IMR-90 (cell line): ENCODE results near the gene UPP2. TPM values are rescaled to one million over a fixed set of nuclear protein-coding genes. Genes with fewer than 3 reads are reported as not detected.

Experiments
- ATAC-seq: fragments of 200-7000 bp; cut with Tn5 transposase; 2 replicates; pipeline ENCODE4 v1.9.1; 2020; ENCODE audit warnings: low read depth, mild to moderate bottlenecking, moderate library complexity
- BruUV-seq: library from RNA; stranded (reverse); fragments of 400-500 nt; replicated peaks from 2 replicates; lab custom pipeline; 2021; lab: Mats Ljungman, UMichigan
- CTCF ChIA-PET: fragments of 300-600 bp; formaldehyde crosslinking; extraction: SDS; loops from one replicate; lab custom pipeline; 2021; ENCODE audit warnings: antibody characterized with exemption; lab: Yijun Ruan, JAX
- POLR2A ChIA-PET: fragments of 300-600 bp; sonication (Branson Sonifier 250); formaldehyde crosslinking; loops from one replicate; lab custom pipeline; 2022; ENCODE audit warnings: antibody characterized with exemption; ENCODE audit not compliant: unreplicated experiment; lab: Charles Lee
- DNase-seq: peaks from one replicate; pipeline ENCODE4 v3.0.0; 2013
- H2AFZ ChIP-seq: replicated peaks from 2 replicates; pipeline ENCODE3; 2013; ENCODE audit warnings: low read length, mild to moderate bottlenecking; ENCODE audit not compliant: poor library complexity
- H2AK5ac ChIP-seq: 2 replicates; pipeline ENCODE4 v1.6.1; 2013; ENCODE audit warnings: low read depth, low read length, inconsistent platforms
- H2AK9ac ChIP-seq: replicated peaks from 2 replicates; pipeline ENCODE3; 2013; ENCODE audit warnings: mild to moderate bottlenecking, low read depth, low read length, moderate library complexity; ENCODE audit not compliant: poor library complexity
- H2BK120ac ChIP-seq: 2 replicates; pipeline ENCODE4 v1.6.1; 2013; ENCODE audit warnings: low read depth, low read length, inconsistent platforms
- H2BK15ac ChIP-seq: 3 replicates; pipeline ENCODE4 v1.6.1; 2013; ENCODE audit warnings: low read depth, low read length, inconsistent platforms
- H2BK20ac ChIP-seq: 2 replicates; pipeline ENCODE4 v1.6.1; 2013; ENCODE audit warnings: low read depth, mild to moderate bottlenecking, inconsistent platforms, low read length, moderate library complexity
- H2BK5ac ChIP-seq: 2 replicates; pipeline ENCODE4 v1.6.1; 2013; ENCODE audit warnings: mild to moderate bottlenecking, low read depth, low read length, inconsistent platforms; ENCODE audit not compliant: poor library complexity, severe bottlenecking
- H3K14ac ChIP-seq: replicated peaks from 2 replicates; pipeline ENCODE4 v1.6.1; 2013; ENCODE audit warnings: low read depth, low read length, inconsistent platforms
- H3K18ac ChIP-seq: 2 replicates; pipeline ENCODE4 v1.6.1; 2013; ENCODE audit warnings: low read depth, low read length, control low read depth
- H3K23ac ChIP-seq: 2 replicates; pipeline ENCODE4 v1.6.1; 2013; ENCODE audit warnings: low read depth, low read length, inconsistent platforms
- H3K27ac ChIP-seq: 2 replicates; pipeline ENCODE4 v1.5.1; 2013; ENCODE audit warnings: mild to moderate bottlenecking, control low read depth, low read length; ENCODE audit not compliant: insufficient read depth
- H3K27me3 ChIP-seq: 2 replicates; pipeline ENCODE4 v1.6.1; 2013; ENCODE audit warnings: low read length; ENCODE audit not compliant: control insufficient read depth, insufficient read depth
- H3K36me3 ChIP-seq: 2 replicates; pipeline ENCODE4 v1.6.1; 2013; ENCODE audit warnings: low read length, mixed read lengths; ENCODE audit not compliant: control insufficient read depth, insufficient read depth
- H3K4ac ChIP-seq: 2 replicates; pipeline ENCODE4 v1.6.1; 2013; ENCODE audit warnings: low read depth, low read length, inconsistent platforms
- H3K4me1 ChIP-seq: 2 replicates; pipeline ENCODE4 v1.6.1; 2013; ENCODE audit warnings: low read length, mixed read lengths; ENCODE audit not compliant: control insufficient read depth, insufficient read depth
- H3K4me2 ChIP-seq: 2 replicates; pipeline ENCODE4 v1.6.1; 2013; ENCODE audit warnings: low read depth, mild to moderate bottlenecking, control low read depth, low read length, moderate library complexity
- H3K4me3 ChIP-seq: 2 replicates; pipeline ENCODE4 v1.5.1; 2013; ENCODE audit warnings: low read depth, mild to moderate bottlenecking, control low read depth, low read length, moderate library complexity; ENCODE audit not compliant: insufficient read depth
- H3K56ac ChIP-seq: 2 replicates; pipeline ENCODE4 v1.6.1; 2013; ENCODE audit warnings: low read length, inconsistent platforms; ENCODE audit not compliant: insufficient read depth; ENCODE audit errors: extremely low read depth
- H3K79me1 ChIP-seq, 2 experiments: 2 replicates each; pipeline ENCODE4 v1.6.1; 2013; ENCODE audit warnings: low read length in 2 of 2, inconsistent platforms in 1 of 2, low read depth in 1 of 2
- H3K9ac ChIP-seq: 2 replicates; pipeline ENCODE4 v1.6.1; 2013; ENCODE audit warnings: low read depth, low read length, control low read depth
- H3K9me1 ChIP-seq: 2 replicates; pipeline ENCODE4 v1.6.1; 2013; ENCODE audit warnings: low read length, inconsistent platforms; ENCODE audit not compliant: insufficient read depth
- H3K9me3 ChIP-seq: 2 replicates; pipeline ENCODE4 v1.6.1; 2013; ENCODE audit warnings: low read length; ENCODE audit not compliant: control insufficient read depth, insufficient read depth
- H4K20me1 ChIP-seq: 2 replicates; pipeline ENCODE4 v1.6.1; 2013; ENCODE audit warnings: low read length, inconsistent platforms; ENCODE audit not compliant: insufficient read depth
- H4K5ac ChIP-seq: 2 replicates; pipeline ENCODE4 v1.6.1; 2013; ENCODE audit warnings: mild to moderate bottlenecking, low read depth, low read length, control low read depth
- H4K8ac ChIP-seq, 2 experiments: 2 replicates each; pipeline ENCODE4 v1.6.1; 2013; ENCODE audit warnings: low read depth in 2 of 2, low read length in 2 of 2, control low read depth in 1 of 2, inconsistent platforms in 1 of 2
- H4K91ac ChIP-seq: 2 replicates; pipeline ENCODE4 v1.6.1; 2013; ENCODE audit warnings: low read depth, low read length, inconsistent platforms; ENCODE audit not compliant: insufficient read depth
- RAD21 ChIP-seq: IDR thresholded peaks from 2 replicates; pipeline ENCODE4 v1.6.1; 2012; ENCODE audit warnings: low read length, improper control_type of control experiment
- RCOR1 ChIP-seq: IDR thresholded peaks from 2 replicates; pipeline ENCODE4 v1.6.1; 2012; ENCODE audit warnings: mild to moderate bottlenecking, low read length, improper control_type of control experiment; ENCODE audit not compliant: insufficient replicate concordance
- WGBS, 2 experiments: methylation state at CpG; one replicate each; pipeline versions ENCODE4 v1.1.5 to v1.1.7; 2013; ENCODE audit warnings: missing lambda C conversion rate in 2 of 2; ENCODE audit not compliant: insufficient read length in 1 of 2; ENCODE audit errors: extremely low coverage in 2 of 2; 5-methylcytosine and 5-hydroxymethylcytosine counted together
- dilution Hi-C: fragments of 300-500 bp; cut with HindIII; formaldehyde crosslinking; loops from one replicate; pipeline ENCODE4 v1.14.3; 2018; ENCODE audit warnings: low sequenced_read_pairs; ENCODE audit not compliant: unreplicated experiment
- in situ Hi-C: fragments of 300-500 bp; cut with MboI; formaldehyde crosslinking; loops from 3 replicates; pipeline ENCODE4 v1.14.3; 2019; ENCODE audit warnings: low sequenced_read_pairs, inconsistent platforms, mixed read lengths
- intact Hi-C: fragments of 100-400 bp; cut with micrococcal nuclease; formaldehyde crosslinking; loops from 2 replicates; pipeline ENCODE4 v1.10.0; 2022
- polyA plus RNA-seq, 3 experiments: library from polyadenylated mRNA; depleted of rRNA; stranded (reverse); fragments of >200 nt; gene quantifications; 2 replicates each; pipeline ENCODE4 v1.2.3, GENCODE V29; 2012; ENCODE audit warnings: low replicate concordance in 1 of 3
- total RNA-seq: library from RNA; depleted of rRNA; stranded (reverse); fragments of >200 nt; gene quantifications from 2 replicates; pipeline ENCODE4 v1.2.3, GENCODE V29; 2012
- TF ChIP-seq, protein P1 (sequence below): fragments of 150-350 bp; IDR thresholded peaks from 2 replicates; pipeline ENCODE4 v1.6.1; 2017; ENCODE audit warnings: mild to moderate bottlenecking, antibody characterized with exemption, low read length, low read depth
- TF ChIP-seq, protein P2 (sequence below): fragments of 150-350 bp; IDR thresholded peaks from 2 replicates; pipeline ENCODE4 v1.6.1; 2016; ENCODE audit warnings: low read depth, mild to moderate bottlenecking, low read length, moderate library complexity, borderline replicate concordance

Gene UPP2
- total and polyA plus RNA-seq, 2 of the 4 experiments (the other 2 are of a cell fraction), result not detected

DNA sequence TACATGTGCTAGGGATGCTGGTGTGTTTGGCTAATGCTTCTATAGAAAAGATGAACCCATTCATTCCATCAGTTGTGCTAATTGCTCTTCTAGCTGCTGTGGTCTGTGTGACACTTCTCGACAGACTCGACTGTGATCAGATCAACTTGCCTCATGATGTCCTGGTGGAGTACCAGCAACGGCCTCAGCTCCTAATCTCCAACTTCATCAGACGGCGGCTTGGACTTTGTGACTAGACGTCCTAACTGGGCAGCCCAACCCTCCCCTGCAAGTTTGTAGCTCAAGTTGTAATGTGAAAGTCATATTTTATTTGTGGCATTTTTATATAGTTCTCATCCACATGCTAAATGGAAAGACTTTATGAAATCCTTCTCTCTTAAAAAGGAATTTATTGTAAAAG lies 33.0 kb downstream of the UPP2 start:
- TF ChIP-seq RCOR1, result no peak
- TF ChIP-seq, protein P1, sequence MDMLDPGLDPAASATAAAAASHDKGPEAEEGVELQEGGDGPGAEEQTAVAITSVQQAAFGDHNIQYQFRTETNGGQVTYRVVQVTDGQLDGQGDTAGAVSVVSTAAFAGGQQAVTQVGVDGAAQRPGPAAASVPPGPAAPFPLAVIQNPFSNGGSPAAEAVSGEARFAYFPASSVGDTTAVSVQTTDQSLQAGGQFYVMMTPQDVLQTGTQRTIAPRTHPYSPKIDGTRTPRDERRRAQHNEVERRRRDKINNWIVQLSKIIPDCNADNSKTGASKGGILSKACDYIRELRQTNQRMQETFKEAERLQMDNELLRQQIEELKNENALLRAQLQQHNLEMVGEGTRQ, result no peak
- TF ChIP-seq RAD21, result no peak
- TF ChIP-seq, protein P2, sequence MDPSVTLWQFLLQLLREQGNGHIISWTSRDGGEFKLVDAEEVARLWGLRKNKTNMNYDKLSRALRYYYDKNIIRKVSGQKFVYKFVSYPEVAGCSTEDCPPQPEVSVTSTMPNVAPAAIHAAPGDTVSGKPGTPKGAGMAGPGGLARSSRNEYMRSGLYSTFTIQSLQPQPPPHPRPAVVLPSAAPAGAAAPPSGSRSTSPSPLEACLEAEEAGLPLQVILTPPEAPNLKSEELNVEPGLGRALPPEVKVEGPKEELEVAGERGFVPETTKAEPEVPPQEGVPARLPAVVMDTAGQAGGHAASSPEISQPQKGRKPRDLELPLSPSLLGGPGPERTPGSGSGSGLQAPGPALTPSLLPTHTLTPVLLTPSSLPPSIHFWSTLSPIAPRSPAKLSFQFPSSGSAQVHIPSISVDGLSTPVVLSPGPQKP, result no peak
- Histone ChIP-seq H3K4ac (no peak overlapping the region), H4K91ac (no peak overlapping the region), H3K9me3 (no peaks in the 10 kb centered on the region), H4K5ac (no peak overlapping the region), H2BK20ac (no peak overlapping the region), H3K14ac (no peak overlapping the region), H3K27ac (no peak overlapping the region), H2AK5ac (no peak overlapping the region), H2BK120ac (no peak overlapping the region), H3K56ac (no peak overlapping the region), H3K4me1 (no peaks in the 10 kb centered on the region), H3K23ac (no peak overlapping the region), H2BK5ac (no peak overlapping the region), H2AFZ (no peak overlapping the region), H4K20me1 (no peaks in the 10 kb centered on the region), H2BK15ac (no peak overlapping the region), H2AK9ac (no peak overlapping the region), H4K8ac (no peak overlapping the region), H3K4me2 (no peak overlapping the region), H3K36me3 (no peaks in the 10 kb centered on the region), H3K79me1 (no peaks in the 10 kb centered on the region), H3K9me1 (no peaks in the 10 kb centered on the region), H3K27me3 (peaks cover 1% of the 10 kb centered on the region; the same call in 1 of the 2 replicates), H3K4me3 (no peak overlapping the region), H3K9ac (no peak overlapping the region), H3K18ac (no peak overlapping the region)
- intact Hi-C loops, result no loop called here
- no peak for ATAC-seq
- no peak for DNase-seq
- dilution Hi-C loops, result no loop called here
- in situ Hi-C loops, result no loop called here
- ChIA-PET POLR2A (no interaction called here), CTCF (no interaction called here)
- BruUV-seq, result no TSS peak
- no CpG with 5 or more reads among the region's 6 CpGs for WGBS, 2 experiments
